ENCODE measurements around the gene ZBTB39. TPM values are rescaled to one million over a fixed set of nuclear protein-coding genes. Genes with fewer than 3 reads are reported as not detected.
"Not testable (repeated sequence)": the region's sequence is repeated elsewhere in the genome, so short reads cannot be mapped to it uniquely, and the experiment has no call there.

The ZBTB39 gene
- 23.5 TPM for total RNA-seq (ENCODE audit: unreplicated experiment)
- long read RNA-seq, full-length matches to known transcripts, result 8 of 9 reads
- long read RNA-seq, partial matches to known transcripts, result 0 of 9 reads
- long read RNA-seq, other reads (novel, unspliced or antisense), result 1 of 9 reads

- TF ChIP-seq CTCF (IDR thresholded peaks at IDR 0.05; ENCODE audit: partially characterized antibody, unreplicated experiment), result peak; percentile 45
These were observed at the start of gene ZBTB39 for GRCh38 chr12:57005980-57006808. TSS of gene ZBTB39 (minus strand) at chr12:57006546. CDS start at chr12:57004917, 1,629 bp downstream.

GRCh38 chr12:57055824-57056223 is 49.5 kb upstream of the ZBTB39 start:
- no peak for TF ChIP-seq CTCF (IDR thresholded peaks at IDR 0.05; ENCODE audit: partially characterized antibody, unreplicated experiment)
- peaks cover 2% of the 10 kb centered on the region for H3K4me1 Mint-ChIP-seq (ENCODE audit: low read depth, unreplicated experiment)
- no peaks in the 10 kb centered on the region for H3K9me3 Mint-ChIP-seq (ENCODE audit: unreplicated experiment)
- H3K36me3 Mint-ChIP-seq (ENCODE audit: unreplicated experiment), result no peaks in the 10 kb centered on the region
- no peak overlapping the region for H3K27ac Mint-ChIP-seq (ENCODE audit: unreplicated experiment)
- DNase-seq, result no peak
- no peak overlapping the region for H3K4me3 Mint-ChIP-seq (ENCODE audit: unreplicated experiment)
- H3K27me3 Mint-ChIP-seq (ENCODE audit: unreplicated experiment), result no peaks in the 10 kb centered on the region

More at GRCh38 chr12:57005980-57006808, at the start of gene ZBTB39:
- Mint-ChIP-seq H3K36me3 (ENCODE audit: unreplicated experiment) (no peaks in the 10 kb centered on the region), H3K4me1 (ENCODE audit: low read depth, unreplicated experiment) (peaks cover 13% of the 10 kb centered on the region), H3K27me3 (ENCODE audit: unreplicated experiment) (peaks cover 11% of the 10 kb centered on the region), H3K27ac (ENCODE audit: unreplicated experiment) (peak within 1 kb of the TSS; percentile 76), H3K9me3 (ENCODE audit: unreplicated experiment) (peaks cover 7% of the 10 kb centered on the region), H3K4me3 (ENCODE audit: unreplicated experiment) (peak within 1 kb of the TSS; percentile 94)
- peak; percentile 82 for DNase-seq

- not testable (repeated sequence) for H3K4me1 Mint-ChIP-seq (ENCODE audit: low read depth, unreplicated experiment); H3K27ac Mint-ChIP-seq (ENCODE audit: unreplicated experiment); H3K4me3 Mint-ChIP-seq (ENCODE audit: unreplicated experiment); H3K36me3 Mint-ChIP-seq (ENCODE audit: unreplicated experiment); H3K27me3 Mint-ChIP-seq (ENCODE audit: unreplicated experiment); DNase-seq; H3K9me3 Mint-ChIP-seq (ENCODE audit: unreplicated experiment)
These were observed 47.6 kb upstream of the ZBTB39 start for GRCh38 chr12:57053901-57054300.

- not testable (repeated sequence) for DNase-seq; H3K4me1 Mint-ChIP-seq (ENCODE audit: low read depth, unreplicated experiment); H3K27me3 Mint-ChIP-seq (ENCODE audit: unreplicated experiment); H3K36me3 Mint-ChIP-seq (ENCODE audit: unreplicated experiment); H3K27ac Mint-ChIP-seq (ENCODE audit: unreplicated experiment); H3K4me3 Mint-ChIP-seq (ENCODE audit: unreplicated experiment); H3K9me3 Mint-ChIP-seq (ENCODE audit: unreplicated experiment)
These were observed 46.8 kb upstream of the ZBTB39 start for GRCh38 chr12:57053146-57053545.

GRCh38 chr12:57051011-57051410 is 44.7 kb upstream of the ZBTB39 start:
- TF ChIP-seq CTCF (IDR thresholded peaks at IDR 0.05; ENCODE audit: partially characterized antibody, unreplicated experiment), result no peak
- H3K27ac Mint-ChIP-seq (ENCODE audit: unreplicated experiment), result no peak overlapping the region
- H3K27me3 Mint-ChIP-seq (ENCODE audit: unreplicated experiment), result no peaks in the 10 kb centered on the region
- peaks cover 2% of the 10 kb centered on the region for H3K4me1 Mint-ChIP-seq (ENCODE audit: low read depth, unreplicated experiment)
- H3K9me3 Mint-ChIP-seq (ENCODE audit: unreplicated experiment), result no peaks in the 10 kb centered on the region
- no peaks in the 10 kb centered on the region for H3K36me3 Mint-ChIP-seq (ENCODE audit: unreplicated experiment)
- no peak overlapping the region for H3K4me3 Mint-ChIP-seq (ENCODE audit: unreplicated experiment)
- no peak for DNase-seq

GRCh38 chr12:57049890-57050289 is 43.5 kb upstream of the ZBTB39 start, which contains the start of gene MYO1A:
TSS of gene MYO1A (minus strand) at chr12:57050129. CDS start at chr12:57048323, 1,806 bp downstream.
- Mint-ChIP-seq H3K36me3 (ENCODE audit: unreplicated experiment) (no peaks in the 10 kb centered on the region), H3K9me3 (ENCODE audit: unreplicated experiment) (no peaks in the 10 kb centered on the region), H3K27ac (ENCODE audit: unreplicated experiment) (no peak within 1 kb of the TSS), H3K4me3 (ENCODE audit: unreplicated experiment) (no peak within 1 kb of the TSS), H3K27me3 (ENCODE audit: unreplicated experiment) (no peaks in the 10 kb centered on the region), H3K4me1 (ENCODE audit: low read depth, unreplicated experiment) (no peaks in the 10 kb centered on the region)
- DNase-seq, result no peak
- no peak for TF ChIP-seq CTCF (IDR thresholded peaks at IDR 0.05; ENCODE audit: partially characterized antibody, unreplicated experiment)
